Mesenchymal stem cell (in vitro differentiated cells and primary cell): ENCODE measurements around the gene PIEZO1.

Experiments
- DNase-seq: peaks from one replicate; pipeline ENCODE4 v3.0.0-alpha.2; 2013
- H2AFZ ChIP-seq: one replicate; pipeline ENCODE4 v1.6.1; 2013; ENCODE audit warnings: low read depth, mild to moderate bottlenecking, control low read depth, inconsistent platforms, low read length, moderate library complexity
- H2AK5ac ChIP-seq: 2 replicates; pipeline ENCODE4 v1.6.1; 2013; ENCODE audit warnings: low read length, moderate library complexity, mild to moderate bottlenecking, inconsistent platforms; ENCODE audit not compliant: severe bottlenecking
- H2BK120ac ChIP-seq: one replicate; pipeline ENCODE4 v1.6.1; 2013; ENCODE audit warnings: low read depth, mild to moderate bottlenecking, inconsistent platforms, low read length, moderate library complexity
- H2BK12ac ChIP-seq, 2 experiments: one replicate each; pipeline ENCODE4 v1.6.1; 2013; ENCODE audit warnings: inconsistent platforms in 2 of 2, low read length in 2 of 2, mild to moderate bottlenecking in 2 of 2, moderate library complexity in 2 of 2, control low read depth in 1 of 2
- H2BK15ac ChIP-seq: one replicate; pipeline ENCODE4 v1.6.1; 2013; ENCODE audit warnings: mild to moderate bottlenecking, low read depth, inconsistent platforms; ENCODE audit not compliant: poor library complexity, severe bottlenecking
- H2BK5ac ChIP-seq: 2 replicates; pipeline ENCODE4 v1.6.1; 2013; ENCODE audit warnings: low read depth, mild to moderate bottlenecking, low read length, control low read depth, inconsistent platforms; ENCODE audit not compliant: poor library complexity, severe bottlenecking
- H3K14ac ChIP-seq, 2 experiments: one replicate each; pipeline ENCODE4 v1.6.1; 2013; ENCODE audit warnings: inconsistent platforms in 2 of 2, low read length in 2 of 2, control low read depth in 1 of 2, mild to moderate bottlenecking in 1 of 2, moderate library complexity in 1 of 2
- H3K18ac ChIP-seq, 2 experiments: one replicate each; pipeline ENCODE4 v1.6.1; 2013; ENCODE audit warnings: inconsistent platforms in 2 of 2, low read length in 2 of 2, control low read depth in 1 of 2, low read depth in 1 of 2, mild to moderate bottlenecking in 1 of 2
- H3K23ac ChIP-seq, 2 experiments: one replicate each; pipeline ENCODE4 v1.6.1; 2013; ENCODE audit warnings: inconsistent platforms in 2 of 2, low read length in 2 of 2, mild to moderate bottlenecking in 2 of 2, moderate library complexity in 2 of 2, control low read depth in 1 of 2
- H3K27ac ChIP-seq: 2 replicates; pipeline ENCODE4 v1.5.1; 2013; ENCODE audit warnings: mild to moderate bottlenecking, moderate library complexity, low read length, control low read depth, inconsistent platforms; ENCODE audit not compliant: poor library complexity, severe bottlenecking
- H3K27me3 ChIP-seq, 2 experiments: 2 replicates each; pipeline versions ENCODE4 v1.6.1 to v1.7.0; 2013; ENCODE audit warnings: low read length in 2 of 2, mild to moderate bottlenecking in 2 of 2, moderate library complexity in 2 of 2, control low read depth in 1 of 2, inconsistent platforms in 1 of 2; ENCODE audit not compliant: control insufficient read depth in 1 of 2, insufficient read depth in 1 of 2
- H3K36me3 ChIP-seq, 2 experiments: 2 replicates each; pipeline versions ENCODE4 v1.6.1 to v1.7.0; 2013; ENCODE audit warnings: low read length in 2 of 2, control low read depth in 1 of 2, inconsistent platforms in 1 of 2, low read depth in 1 of 2, mild to moderate bottlenecking in 1 of 2; ENCODE audit not compliant: insufficient read depth in 2 of 2, control insufficient read depth in 1 of 2
- H3K4ac ChIP-seq, 2 experiments: one replicate each; pipeline ENCODE4 v1.6.1; 2013; ENCODE audit warnings: inconsistent platforms in 2 of 2, low read length in 2 of 2, mild to moderate bottlenecking in 2 of 2, moderate library complexity in 2 of 2, control low read depth in 1 of 2, low read depth in 1 of 2
- H3K4me1 ChIP-seq: 2 replicates; pipeline ENCODE4 v1.6.1; 2013; ENCODE audit warnings: low read depth, low read length, control low read depth; ENCODE audit not compliant: control insufficient read depth, insufficient read depth
- H3K4me2 ChIP-seq: 2 replicates; pipeline ENCODE4 v1.6.1; 2013; ENCODE audit warnings: low read length, mild to moderate bottlenecking, inconsistent platforms; ENCODE audit not compliant: poor library complexity, severe bottlenecking
- H3K4me3 ChIP-seq, 2 experiments: 2 replicates each; pipeline versions ENCODE4 v1.5.1 to v1.7.0; 2013; ENCODE audit warnings: low read length in 2 of 2, mild to moderate bottlenecking in 2 of 2, control low read depth in 1 of 2, low read depth in 1 of 2; ENCODE audit not compliant: insufficient read depth in 1 of 2
- H3K79me1 ChIP-seq: replicated peaks from 2 replicates; pipeline ENCODE4 v1.6.1; 2013; ENCODE audit warnings: mild to moderate bottlenecking, control low read depth, low read length, inconsistent platforms; ENCODE audit not compliant: poor library complexity, severe bottlenecking
- H3K9ac ChIP-seq: 2 replicates; pipeline ENCODE4 v1.7.0; 2013; ENCODE audit warnings: mild to moderate bottlenecking, low read length, moderate library complexity
- H3K9me3 ChIP-seq: 2 replicates; pipeline ENCODE4 v1.7.0; 2013; ENCODE audit warnings: mild to moderate bottlenecking, low read length; ENCODE audit not compliant: control insufficient read depth
- H4K8ac ChIP-seq: one replicate; pipeline ENCODE4 v1.6.1; 2013; ENCODE audit warnings: inconsistent platforms, mild to moderate bottlenecking, low read length, moderate library complexity
- H4K91ac ChIP-seq: one replicate; pipeline ENCODE4 v1.6.1; 2013; ENCODE audit warnings: mild to moderate bottlenecking, low read length, inconsistent platforms
- WGBS: methylation state at CpG from one replicate; pipeline ENCODE4 v1.1.7; 2013; ENCODE audit warnings: mixed read lengths; 5-methylcytosine and 5-hydroxymethylcytosine counted together

PIEZO1 gene

DNA sequence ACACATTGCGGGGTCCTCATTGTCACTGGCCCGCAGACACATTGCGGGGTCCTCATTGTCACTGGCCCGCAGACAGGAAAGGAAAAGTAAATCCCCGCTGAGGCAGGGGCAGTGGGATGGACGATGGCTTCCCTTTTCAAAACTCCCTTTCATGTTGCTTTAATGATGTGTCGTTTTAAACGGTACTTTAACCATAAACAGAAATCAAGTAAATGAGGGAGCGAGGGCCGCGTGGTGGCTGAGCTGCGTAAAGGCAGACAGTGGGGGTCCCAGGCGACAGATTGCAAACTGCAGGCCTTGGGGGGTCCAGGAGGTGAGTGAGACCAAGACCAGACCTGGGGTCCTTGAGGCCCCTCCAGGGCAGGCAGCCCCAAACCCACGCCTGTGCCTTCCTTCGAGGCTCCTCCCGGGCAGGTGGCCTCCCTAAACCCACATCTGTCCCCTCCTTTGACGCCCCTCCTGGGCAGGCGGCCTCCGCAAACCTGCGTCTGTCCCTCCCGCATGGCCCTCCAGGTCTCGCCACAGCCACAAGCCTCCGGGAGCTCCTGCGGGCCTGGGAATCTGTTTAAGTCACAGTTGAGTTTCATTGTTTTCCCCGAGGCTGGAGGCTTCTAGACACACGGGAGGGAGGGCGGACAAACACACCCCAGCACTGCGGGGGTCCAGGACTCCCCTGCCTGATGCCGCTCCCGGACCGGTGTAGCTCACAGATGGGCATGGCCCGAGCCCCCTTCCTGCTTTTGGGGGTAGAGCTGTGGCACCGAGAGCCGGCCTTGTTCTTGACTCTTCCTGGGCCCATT, 7.3 kb downstream of the PIEZO1 start:
- Histone ChIP-seq H3K18ac (peak overlapping the region in 1 of 2 experiments; percentile 38), H4K91ac (no peak overlapping the region), H2BK12ac (peak overlapping the region in 1 of 2 experiments; percentile 88), H2AFZ (no peak overlapping the region), H3K27me3 (no peaks in the 10 kb centered on the region), H3K9ac (no peak overlapping the region), H3K79me1 (peaks cover 13% of the 10 kb centered on the region), H3K4me2 (peak overlapping the region; percentile 30), H2BK120ac (peak overlapping the region; percentile 42), H3K4ac (peak overlapping the region in 1 of 2 experiments; percentile 53), H3K9me3 (no peaks in the 10 kb centered on the region), H3K36me3 (peaks cover 0 to 11% of the 10 kb centered on the region in 2 experiments), H4K8ac (no peak overlapping the region), H3K4me3 (no peak overlapping the region), H3K4me1 (peaks cover 90% of the 10 kb centered on the region), H2BK5ac (peak overlapping the region; percentile 53), H3K23ac (no peak overlapping the region), H3K14ac (no peak overlapping the region), H3K27ac (no peak overlapping the region), H2BK15ac (peak overlapping the region; percentile 68), H2AK5ac (peak overlapping the region; percentile 90)
- 89% methylated on average over 34 of the region's 34 CpGs for WGBS
- DNase-seq = no peak

DNA sequence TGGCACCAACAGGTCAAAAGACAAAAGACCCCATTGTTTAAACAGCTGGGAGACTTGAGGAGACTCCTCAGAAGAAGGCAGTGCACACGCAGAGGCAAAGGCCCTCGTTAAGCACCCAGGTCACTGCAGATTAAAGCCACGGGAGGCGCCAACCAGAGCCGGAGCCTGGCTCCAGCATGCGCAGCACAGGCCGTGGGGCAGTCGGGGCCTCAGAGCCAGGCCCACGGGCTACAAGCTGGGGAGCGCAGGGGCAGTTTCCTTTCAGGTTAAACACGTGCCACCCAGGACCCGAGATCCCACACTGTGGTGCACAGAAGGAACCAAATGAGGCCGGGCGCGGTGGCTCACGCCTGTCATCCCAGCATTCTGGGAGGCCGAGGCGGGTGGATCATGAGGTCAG, 9.2 kb downstream of the PIEZO1 start:
- H3K4me1 ChIP-seq = peaks cover 87% of the 10 kb centered on the region
- H3K27me3 ChIP-seq = no peaks in the 10 kb centered on the region
- H2BK5ac ChIP-seq = no peak overlapping the region
- H2BK12ac ChIP-seq = no peak overlapping the region
- H3K4ac ChIP-seq = no peak overlapping the region
- H3K4me2 ChIP-seq = no peak overlapping the region
- H4K91ac ChIP-seq = no peak overlapping the region
- H3K27ac ChIP-seq = no peak overlapping the region
- peaks cover 11% of the 10 kb centered on the region for H3K79me1 ChIP-seq
- no peak overlapping the region for H2AK5ac ChIP-seq
- no peak for DNase-seq
- H3K4me3 ChIP-seq = no peak overlapping the region
- no peak overlapping the region for H2BK15ac ChIP-seq
- H3K18ac ChIP-seq = no peak overlapping the region
- H3K23ac ChIP-seq = no peak overlapping the region
- no peaks in the 10 kb centered on the region for H3K9me3 ChIP-seq
- H3K36me3 ChIP-seq = peaks cover 0 to 6% of the 10 kb centered on the region in 2 experiments
- no peak overlapping the region for H2BK120ac ChIP-seq
- H3K9ac ChIP-seq = no peak overlapping the region
- 93% methylated on average over 18 of the region's 18 CpGs for WGBS
- H2AFZ ChIP-seq = no peak overlapping the region
- no peak overlapping the region for H4K8ac ChIP-seq
- no peak overlapping the region for H3K14ac ChIP-seq

DNA sequence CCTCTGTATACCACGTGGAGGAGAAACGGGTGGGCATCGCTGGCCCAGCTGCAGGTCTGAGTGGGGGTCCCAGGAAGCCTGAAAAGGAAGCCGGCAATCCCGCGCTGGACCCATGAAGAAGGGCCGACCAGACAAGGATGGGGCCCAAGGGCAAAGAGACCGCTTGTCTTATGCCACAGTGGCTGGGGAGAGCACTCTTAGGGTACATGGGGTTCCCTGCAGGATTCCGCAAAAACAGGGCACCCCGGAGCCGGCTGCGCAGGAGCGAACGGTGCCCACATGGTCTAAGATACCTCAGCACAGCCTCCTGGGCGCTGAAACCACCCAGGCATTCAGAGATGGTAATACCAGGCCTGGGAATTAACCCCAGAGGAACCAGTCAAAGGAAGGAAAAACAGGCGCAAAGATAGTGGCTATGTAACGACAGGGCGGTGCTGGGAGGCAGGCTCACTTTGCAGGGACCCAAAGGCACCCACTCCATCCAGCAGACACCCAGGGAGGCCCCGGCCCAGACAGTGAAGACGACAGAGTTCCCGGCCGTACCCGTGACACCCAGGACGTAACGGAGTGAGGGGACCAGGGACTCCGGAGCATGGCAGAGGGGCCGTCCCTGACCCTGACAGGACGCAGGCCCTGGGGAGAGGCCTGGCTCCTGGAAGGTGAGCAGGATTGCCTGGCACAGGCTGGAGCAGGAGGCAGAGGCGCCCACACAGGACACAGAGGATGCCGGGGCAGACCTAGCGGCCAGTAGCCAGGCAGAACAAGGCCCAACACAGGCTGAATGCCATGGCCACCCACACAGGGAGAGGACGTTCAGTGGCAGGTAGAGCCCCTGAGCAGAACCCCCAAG, 10.3 kb downstream of the PIEZO1 start:
- no peak overlapping the region for H3K4me2 ChIP-seq
- H3K4ac ChIP-seq = peak overlapping the region; percentile 74 to 92
- peak overlapping the region; percentile 96 for H2BK15ac ChIP-seq
- no peak overlapping the region for H3K4me3 ChIP-seq
- H3K27ac ChIP-seq = no peak overlapping the region
- H3K14ac ChIP-seq = peak overlapping the region in 1 of 2 experiments; percentile 68
- peak overlapping the region; percentile 36 for H4K91ac ChIP-seq
- H2BK12ac ChIP-seq = peak overlapping the region; percentile 93 to 94
- peak overlapping the region; percentile 80 to 86 for H3K18ac ChIP-seq
- DNase-seq = no peak
- no peaks in the 10 kb centered on the region for H3K9me3 ChIP-seq
- peak overlapping the region; percentile 93 for H2BK120ac ChIP-seq
- H3K79me1 ChIP-seq = peaks cover 11% of the 10 kb centered on the region
- H2AFZ ChIP-seq = no peak overlapping the region
- H2AK5ac ChIP-seq = peak overlapping the region; percentile 69
- H2BK5ac ChIP-seq = no peak overlapping the region
- H3K27me3 ChIP-seq = no peaks in the 10 kb centered on the region
- peak overlapping the region; percentile 70 for H4K8ac ChIP-seq
- peaks cover 0 to 6% of the 10 kb centered on the region in 2 experiments for H3K36me3 ChIP-seq
- H3K4me1 ChIP-seq = peaks cover 88% of the 10 kb centered on the region
- WGBS = 94% methylated on average over 32 of the region's 32 CpGs
- H3K9ac ChIP-seq = peak overlapping the region; percentile 45
- peak overlapping the region in 1 of 2 experiments; percentile 67 for H3K23ac ChIP-seq

DNA sequence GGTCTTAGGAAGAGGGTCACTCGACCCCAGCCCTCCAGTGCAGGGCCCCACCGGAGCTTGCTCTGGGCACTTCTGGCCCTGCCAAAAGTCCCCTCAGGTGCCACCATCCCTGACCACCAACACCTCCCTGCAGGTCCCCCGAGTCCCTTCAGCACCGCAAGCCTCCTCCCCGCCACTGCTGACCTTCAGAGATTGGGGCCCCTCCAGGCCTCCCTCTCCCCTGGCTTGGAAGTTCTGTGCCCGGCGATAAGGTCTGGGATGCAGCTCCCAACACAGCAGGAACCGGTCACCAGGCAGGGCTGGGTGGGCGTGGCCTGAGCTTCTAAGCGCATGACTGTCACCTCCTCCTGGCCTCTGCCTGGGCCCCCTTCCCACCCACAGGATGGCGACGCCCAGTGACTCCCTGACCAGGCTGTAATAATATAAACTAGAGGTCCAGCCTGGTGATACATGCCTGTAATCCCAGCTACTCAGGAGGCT, 11.2 kb downstream of the PIEZO1 start:
- no peak overlapping the region for H2AFZ ChIP-seq
- H2BK15ac ChIP-seq = peak overlapping the region; percentile 60
- no peak overlapping the region for H3K4me2 ChIP-seq
- H2BK5ac ChIP-seq = no peak overlapping the region
- DNase-seq = peak; percentile 92
- peak overlapping the region; percentile 98 for H4K91ac ChIP-seq
- peaks cover 0 to 9% of the 10 kb centered on the region in 2 experiments for H3K36me3 ChIP-seq
- H3K14ac ChIP-seq = no peak overlapping the region
- no peak overlapping the region for H3K23ac ChIP-seq
- H2BK120ac ChIP-seq = peak overlapping the region; percentile 93
- H3K4ac ChIP-seq = peak overlapping the region; percentile 56 to 90
- no peaks in the 10 kb centered on the region for H3K27me3 ChIP-seq
- H3K9ac ChIP-seq = peak overlapping the region; percentile 60
- H3K9me3 ChIP-seq = no peaks in the 10 kb centered on the region
- H2AK5ac ChIP-seq = no peak overlapping the region
- peaks cover 88% of the 10 kb centered on the region for H3K4me1 ChIP-seq
- peaks cover 14% of the 10 kb centered on the region for H3K79me1 ChIP-seq
- H4K8ac ChIP-seq = peak overlapping the region; percentile 51
- H3K4me3 ChIP-seq = peak overlapping the region in 1 of 2 experiments; percentile 44
- H3K18ac ChIP-seq = peak overlapping the region; percentile 92 to 99
- H3K27ac ChIP-seq = no peak overlapping the region
- WGBS = 36% methylated on average over 12 of the region's 12 CpGs
- peak overlapping the region; percentile 97 to 98 for H2BK12ac ChIP-seq
